Erythroblast (primary cell): ENCODE results near the gene MIER2.
"Not testable (repeated sequence)": the region's sequence is repeated elsewhere in the genome, so short reads cannot be mapped to it uniquely, and the experiment has no call there.

Experiments
- GATA1 ChIP-seq: IDR thresholded peaks from 2 replicates; pipeline ENCODE4 v1.6.1; 2011; ENCODE audit warnings: low read depth, mild to moderate bottlenecking, control low read depth, low read length, moderate library complexity
- POLR2A ChIP-seq: IDR thresholded peaks from 2 replicates; pipeline ENCODE4 v1.6.1; 2011; ENCODE audit warnings: mild to moderate bottlenecking, low read length

- TF ChIP-seq POLR2A, GATA1: not testable (repeated sequence)
These were observed 49.0 kb upstream of the MIER2 start for GRCh38 chr19:393560-393959.
